ENCODE results near the gene ABHD5. TPM values are rescaled to one million over a fixed set of nuclear protein-coding genes. Genes with fewer than 3 reads are reported as not detected.
A peak's percentile ranks its signal among the peaks of the same experiment; 100 is the strongest.

Gene ABHD5
- polyA plus RNA-seq, 4 donors, result 21.4 to 23.5 (median 22.1) TPM

DNA sequence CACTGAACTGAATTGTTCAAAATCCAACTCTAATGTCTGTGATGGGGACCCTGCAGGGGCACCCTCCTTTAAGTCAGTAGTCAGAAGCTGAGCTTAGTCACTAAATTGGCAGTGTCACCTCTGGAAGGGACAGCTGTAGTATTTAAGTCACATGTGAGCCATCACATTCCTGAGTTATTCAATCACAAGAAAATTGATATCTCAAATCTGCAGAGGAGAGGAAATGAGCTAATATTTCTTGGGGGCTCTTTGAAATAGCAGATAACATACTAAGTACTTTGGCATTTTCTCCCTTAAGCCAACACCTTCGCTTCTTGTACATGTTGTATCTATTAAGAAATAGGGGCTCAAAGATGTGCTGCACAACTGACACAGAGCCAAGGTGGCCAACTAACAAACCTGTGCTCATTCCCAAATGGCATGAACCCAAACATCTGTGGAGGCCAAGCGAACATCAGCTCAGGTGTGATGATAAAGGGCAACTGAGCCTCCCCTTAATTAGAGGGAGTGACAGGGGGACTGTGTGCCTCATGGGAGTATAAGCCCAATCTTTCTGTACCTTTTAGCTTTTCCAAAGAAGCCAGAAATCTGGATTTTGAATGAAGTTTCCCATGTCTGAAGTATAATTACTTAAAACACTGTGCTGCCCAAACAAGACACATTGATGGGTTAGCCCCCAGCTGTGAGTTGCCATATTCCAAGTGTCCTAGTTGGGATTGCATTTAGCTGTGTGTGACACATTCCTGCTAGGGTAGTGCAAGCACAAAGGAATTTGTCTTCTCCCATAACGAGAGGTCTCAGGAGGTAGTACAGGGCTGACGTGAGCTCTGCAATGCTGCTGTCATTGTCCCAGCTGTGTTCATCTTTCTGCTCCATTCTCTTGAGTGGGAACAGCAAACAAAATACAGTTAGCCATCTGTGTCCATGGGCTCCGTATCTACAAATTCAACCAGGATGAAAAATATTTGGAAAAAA lies 63.3 kb downstream of the ABHD5 start:
- no peak for DNase-seq (ENCODE audit: low read depth in 4 of 4, low spot score in 3 of 4)

DNA sequence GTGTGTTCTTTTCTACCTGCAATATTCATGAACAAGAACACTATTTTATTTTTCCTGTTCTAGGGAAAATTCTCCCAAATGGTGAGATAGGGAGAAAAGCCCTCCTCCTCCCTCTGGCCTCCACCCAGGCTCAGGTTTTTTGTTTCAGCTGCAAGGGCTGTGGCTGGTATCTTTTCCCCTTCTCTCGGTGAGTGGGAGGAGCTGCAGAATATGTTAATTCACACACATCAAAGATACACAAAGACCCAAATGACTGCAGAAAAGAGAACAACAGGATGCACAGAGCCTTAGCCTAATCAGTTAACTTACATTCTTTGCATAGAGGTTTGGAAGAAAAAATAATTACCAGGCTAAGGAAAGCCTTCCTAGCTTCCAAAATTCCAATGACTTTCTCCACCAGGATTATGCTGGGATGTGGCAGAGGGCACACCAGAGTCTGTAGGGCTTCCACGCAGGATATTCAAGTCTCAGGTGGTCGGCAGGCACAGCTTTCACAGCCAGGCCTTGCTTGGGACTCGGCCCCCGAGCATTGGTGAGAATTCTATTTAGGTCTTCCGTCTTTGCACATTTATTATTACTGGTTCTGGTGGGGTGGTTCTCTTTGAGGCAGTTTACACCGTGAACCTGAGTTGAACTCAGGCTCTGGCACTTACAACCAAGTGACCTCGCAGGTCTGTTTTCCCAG lies 64.9 kb downstream of the ABHD5 start:
- no peak for DNase-seq (ENCODE audit: low read depth in 4 of 4, low spot score in 3 of 4)

DNA sequence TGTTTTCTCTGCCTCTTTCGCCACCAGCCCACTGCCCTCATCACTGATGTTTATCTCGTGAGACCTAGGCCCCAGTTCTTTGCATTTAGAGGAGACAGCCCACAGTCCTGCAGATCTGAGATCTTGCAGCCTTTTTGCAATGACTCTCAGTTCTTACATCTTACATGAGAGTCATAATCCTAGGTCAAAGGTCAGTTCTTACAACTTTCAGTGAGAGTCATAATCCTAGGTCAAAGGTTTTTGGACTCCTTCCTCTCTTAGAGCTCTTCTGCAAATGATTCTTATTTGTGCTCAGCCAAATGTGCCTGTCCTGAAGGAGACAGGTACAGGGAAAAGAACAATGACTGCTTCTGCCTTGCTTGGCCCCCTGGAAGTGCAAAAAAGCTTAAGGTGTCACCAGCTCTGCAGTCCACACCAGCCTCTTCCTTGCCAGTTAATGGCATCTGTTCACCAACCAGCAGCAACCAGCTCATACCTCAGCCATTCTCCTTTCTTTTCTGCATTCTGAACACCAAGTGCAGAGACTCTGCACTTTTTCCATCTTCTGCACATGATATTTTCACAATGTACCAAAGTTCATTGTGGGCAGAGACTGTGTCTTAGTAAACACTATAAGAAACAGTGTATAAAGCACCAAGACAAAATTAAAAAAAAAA lies 67.1 kb downstream of the ABHD5 start:
- DNase-seq (ENCODE audit: low read depth in 4 of 4, low spot score in 3 of 4), result no peak

DNA sequence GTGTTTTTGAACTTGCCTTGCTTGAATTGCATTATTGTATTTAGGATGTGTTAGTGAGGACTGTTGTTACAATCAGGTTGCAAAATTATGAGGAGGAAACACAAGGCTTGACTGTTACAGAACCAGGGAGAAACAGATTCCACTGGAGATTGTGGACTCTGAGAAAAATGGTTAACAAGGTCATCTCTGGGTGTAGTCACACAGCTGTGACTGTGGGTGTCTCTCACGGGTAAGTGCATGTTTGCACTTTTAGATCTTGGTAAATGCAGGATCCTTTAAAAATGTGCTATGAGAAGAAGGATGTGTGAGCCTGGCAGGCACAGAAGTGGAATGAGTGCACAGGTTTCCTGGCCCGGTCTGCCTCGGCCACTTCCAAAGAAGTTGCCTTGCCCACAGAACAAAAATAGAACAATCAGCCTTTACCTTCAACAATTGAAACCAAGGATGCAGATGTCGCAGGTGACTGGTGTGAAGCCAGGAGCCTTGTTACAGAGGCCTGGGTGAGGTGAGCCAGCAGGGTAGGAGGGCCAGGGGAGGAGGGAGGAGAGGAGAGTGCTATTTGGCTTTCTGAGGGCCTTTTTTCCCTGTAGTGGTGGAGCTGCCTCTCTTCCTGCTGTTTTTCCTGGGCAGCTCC lies 68.0 kb downstream of the ABHD5 start:
- DNase-seq (ENCODE audit: low read depth in 4 of 4, low spot score in 3 of 4), result no peak

DNA sequence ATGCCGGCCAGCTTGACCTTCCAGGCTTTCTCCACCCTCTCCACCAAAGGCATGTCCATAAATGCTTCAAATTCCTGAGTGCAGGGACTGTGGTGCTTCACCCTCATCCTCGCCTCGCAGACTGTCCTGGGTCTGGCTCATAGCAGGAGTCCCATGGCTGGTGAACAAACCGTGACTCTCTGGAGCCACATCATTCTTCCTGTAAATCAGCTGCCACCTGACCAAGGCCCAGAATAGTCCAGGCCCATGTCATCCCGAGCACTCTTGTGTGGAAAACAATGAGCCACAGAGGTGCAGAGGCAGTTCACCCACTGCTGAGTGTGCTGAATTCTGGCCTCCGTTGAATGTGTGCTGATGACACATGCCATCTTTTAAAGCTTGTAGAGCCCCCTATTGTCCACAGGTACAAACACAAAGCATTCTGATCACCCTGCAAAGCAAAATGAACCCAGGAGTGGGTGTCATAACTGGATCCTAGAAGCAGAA lies 68.6 kb downstream of the ABHD5 start:
- DNase-seq (ENCODE audit: low read depth in 4 of 4, low spot score in 3 of 4), result no peak

DNA sequence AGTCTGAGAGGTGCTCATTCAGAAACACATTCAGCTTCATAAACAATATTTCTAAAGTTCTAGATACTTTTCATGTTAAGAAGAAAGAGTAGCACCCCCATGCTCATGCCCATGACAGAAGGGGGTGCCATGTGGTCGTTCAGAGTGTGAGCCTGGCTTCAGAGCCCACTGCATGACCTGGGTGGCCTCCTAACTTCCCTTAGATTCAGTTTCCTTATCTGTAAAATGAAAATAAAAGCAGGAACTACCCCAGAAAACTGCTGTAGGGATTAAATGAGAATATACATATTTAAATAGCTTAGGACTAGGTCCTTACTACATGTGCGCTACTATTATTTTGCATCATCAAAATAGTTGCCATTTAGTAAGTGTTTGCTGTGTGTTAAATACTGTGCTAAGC lies 69.2 kb downstream of the ABHD5 start:
- no peak for DNase-seq (ENCODE audit: low read depth in 4 of 4, low spot score in 3 of 4)

DNA sequence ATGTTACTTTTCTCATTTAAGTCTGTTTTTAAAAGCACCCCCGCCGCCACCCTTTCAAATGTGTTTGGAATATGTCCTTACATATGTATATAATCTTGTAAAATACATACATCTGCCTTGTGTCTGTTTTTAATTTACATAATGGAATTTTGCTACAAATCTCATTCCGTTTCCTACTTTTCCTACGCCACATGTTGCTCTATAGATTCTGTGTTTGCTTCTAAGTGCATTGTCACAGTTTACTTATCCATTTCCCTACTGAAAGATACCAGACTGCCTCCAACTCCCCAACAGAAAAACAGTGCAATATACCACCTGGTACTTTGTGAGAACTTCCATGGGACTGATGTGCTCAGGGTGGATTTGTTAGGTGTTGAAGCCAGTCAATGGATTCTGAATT lies 70.2 kb downstream of the ABHD5 start:
- DNase-seq (ENCODE audit: low read depth in 4 of 4, low spot score in 3 of 4), result no peak

DNA sequence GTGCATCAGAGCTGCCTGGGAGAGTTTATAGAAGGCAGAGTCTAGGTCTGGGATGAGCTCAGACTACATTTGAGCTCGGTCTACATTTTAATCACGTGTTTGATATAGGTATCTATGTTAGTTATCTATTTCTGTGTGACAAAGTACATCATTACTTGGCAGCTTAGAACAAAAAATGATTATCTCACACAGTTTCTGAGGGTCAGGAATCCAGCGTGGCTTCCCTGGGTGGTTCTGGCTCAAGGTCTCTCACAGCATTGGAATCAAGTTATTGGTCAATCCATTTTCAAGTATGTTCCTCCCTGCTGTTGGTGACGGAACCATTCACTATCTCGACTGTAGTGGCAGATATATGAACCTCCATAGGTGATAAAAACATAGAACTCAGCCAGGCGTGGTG lies 71.7 kb downstream of the ABHD5 start:
- no peak for DNase-seq (ENCODE audit: low read depth in 4 of 4, low spot score in 3 of 4)

DNA sequence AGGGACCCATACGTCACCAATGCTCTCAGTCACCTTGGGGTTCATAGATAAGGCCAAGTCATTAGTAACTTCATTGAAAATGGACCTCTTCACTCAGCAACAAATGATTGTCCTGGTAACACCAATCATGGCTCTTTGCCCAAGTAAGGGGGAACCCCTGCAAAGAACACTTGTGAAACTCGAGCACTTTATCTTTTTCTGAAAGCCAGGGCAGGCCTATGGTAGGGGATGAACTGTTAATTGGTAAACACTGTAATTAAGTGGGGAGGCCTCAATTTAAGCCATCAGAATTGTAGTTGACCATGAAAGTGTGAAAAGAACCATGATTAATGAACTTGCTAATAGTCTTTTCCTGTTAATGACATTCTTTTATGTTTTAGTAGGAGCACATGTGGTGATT lies 73.3 kb downstream of the ABHD5 start:
- no peak for DNase-seq (ENCODE audit: low read depth in 4 of 4, low spot score in 3 of 4)

DNA sequence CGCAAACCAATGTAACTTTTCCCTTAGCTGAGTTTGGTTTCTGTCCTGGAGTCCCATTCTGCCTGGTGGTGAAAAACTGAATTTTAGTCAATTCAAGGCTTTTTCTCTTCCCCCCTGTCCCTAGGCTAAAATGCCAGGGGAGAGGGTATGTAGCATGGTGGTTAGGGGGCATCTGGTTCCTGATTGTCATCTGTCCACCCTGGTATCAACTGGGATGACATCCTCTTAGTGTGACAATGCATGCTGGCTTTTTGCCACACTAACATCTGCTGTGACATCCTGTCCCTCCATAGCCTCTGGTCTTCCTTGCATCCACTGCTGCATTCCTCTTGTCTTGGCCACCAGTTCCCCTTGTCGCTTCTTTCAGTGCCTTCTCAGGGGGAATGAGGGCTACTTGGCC lies 73.7 kb downstream of the ABHD5 start:
- no peak for DNase-seq (ENCODE audit: low read depth in 4 of 4, low spot score in 3 of 4)

DNA sequence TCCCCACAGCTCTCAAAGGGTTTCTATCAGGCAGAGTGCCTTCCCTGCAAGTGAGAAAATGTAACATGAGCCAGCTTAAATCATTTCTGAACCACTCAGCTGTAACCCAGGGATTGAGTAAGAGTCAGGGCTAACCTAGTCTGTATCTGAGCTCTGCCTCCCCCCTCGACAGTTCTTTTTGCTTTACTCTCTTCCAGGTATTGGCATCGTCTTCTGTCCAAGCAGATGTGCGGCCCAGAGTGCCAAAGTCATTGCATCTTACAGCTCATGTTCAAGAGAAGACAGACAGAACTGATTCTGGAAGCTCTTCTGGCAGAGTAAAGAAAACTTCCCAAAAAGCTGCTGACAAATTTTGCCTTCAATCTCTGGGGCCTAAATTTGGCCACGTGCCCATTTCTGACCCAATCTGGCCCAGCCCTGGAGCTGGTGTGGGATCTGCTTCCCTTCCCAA lies 74.8 kb downstream of the ABHD5 start:
- no peak for DNase-seq (ENCODE audit: low read depth in 4 of 4, low spot score in 3 of 4)

DNA sequence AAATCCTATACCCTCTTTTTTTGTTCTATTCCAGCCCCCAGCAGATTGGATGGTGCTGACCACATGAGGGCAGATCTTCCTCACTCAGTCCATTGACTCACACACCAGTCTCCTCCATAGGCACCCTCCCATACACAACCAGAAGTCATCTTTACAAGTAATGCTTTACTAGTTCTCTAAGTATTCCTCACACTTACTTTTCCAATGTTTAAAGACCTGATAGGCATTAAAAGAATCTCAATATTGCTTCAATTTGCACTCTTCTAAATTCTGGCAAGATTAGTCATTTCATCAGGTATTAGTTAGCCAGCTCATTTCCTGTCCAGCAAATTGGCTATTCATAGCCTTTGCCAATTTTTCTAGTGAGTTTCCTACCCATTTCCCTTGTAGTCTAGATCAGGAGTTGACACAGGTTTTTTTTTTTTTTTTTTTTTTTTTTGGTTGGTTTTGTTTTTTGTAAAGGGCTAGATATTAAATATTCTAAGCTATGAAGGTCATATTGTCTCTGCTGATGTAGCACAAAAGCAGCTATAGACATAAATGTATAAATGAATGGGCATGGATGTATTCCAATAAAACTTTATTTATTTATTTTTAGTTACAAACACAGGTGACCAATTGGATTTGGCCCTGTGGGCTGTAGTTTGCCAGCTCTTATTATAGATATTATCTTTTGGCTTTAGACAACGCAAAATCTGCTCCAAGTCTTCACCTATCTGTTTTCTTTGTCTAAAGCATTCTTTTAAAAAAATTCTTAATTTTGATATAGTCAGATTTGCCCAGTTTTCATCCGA lies 76.1 kb downstream of the ABHD5 start:
- no peak for DNase-seq (ENCODE audit: low read depth in 4 of 4, low spot score in 3 of 4)

DNA sequence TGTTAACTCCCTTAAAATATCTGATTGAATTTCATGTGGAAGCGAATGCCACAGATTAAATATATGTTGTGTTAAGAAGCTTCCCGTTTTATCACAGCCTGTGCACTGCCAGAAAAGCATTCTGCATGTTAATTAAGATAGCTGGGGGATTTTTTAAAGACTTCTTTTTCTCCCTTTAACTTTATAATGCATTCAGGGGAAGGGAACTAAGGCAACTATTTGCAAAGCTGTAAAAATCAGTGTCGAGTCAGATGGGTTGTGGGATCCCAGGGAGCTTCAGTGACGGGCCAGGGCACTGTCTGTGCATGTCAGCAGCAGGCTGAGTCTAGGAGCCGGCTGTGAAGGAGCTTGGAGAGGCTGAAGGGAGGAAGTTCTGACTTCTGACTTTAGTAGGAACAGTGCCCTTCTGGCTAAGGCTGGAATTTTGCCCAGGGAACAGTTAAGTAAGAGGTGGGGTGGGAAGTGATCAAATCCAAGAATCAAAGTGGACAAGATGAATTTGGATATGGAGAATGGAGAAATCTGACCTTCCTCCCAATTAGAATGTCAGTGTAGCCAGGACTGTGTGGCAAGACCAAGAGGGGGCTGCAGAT lies 77.7 kb downstream of the ABHD5 start:
- DNase-seq (ENCODE audit: low read depth in 4 of 4, low spot score in 3 of 4), result no peak

DNA sequence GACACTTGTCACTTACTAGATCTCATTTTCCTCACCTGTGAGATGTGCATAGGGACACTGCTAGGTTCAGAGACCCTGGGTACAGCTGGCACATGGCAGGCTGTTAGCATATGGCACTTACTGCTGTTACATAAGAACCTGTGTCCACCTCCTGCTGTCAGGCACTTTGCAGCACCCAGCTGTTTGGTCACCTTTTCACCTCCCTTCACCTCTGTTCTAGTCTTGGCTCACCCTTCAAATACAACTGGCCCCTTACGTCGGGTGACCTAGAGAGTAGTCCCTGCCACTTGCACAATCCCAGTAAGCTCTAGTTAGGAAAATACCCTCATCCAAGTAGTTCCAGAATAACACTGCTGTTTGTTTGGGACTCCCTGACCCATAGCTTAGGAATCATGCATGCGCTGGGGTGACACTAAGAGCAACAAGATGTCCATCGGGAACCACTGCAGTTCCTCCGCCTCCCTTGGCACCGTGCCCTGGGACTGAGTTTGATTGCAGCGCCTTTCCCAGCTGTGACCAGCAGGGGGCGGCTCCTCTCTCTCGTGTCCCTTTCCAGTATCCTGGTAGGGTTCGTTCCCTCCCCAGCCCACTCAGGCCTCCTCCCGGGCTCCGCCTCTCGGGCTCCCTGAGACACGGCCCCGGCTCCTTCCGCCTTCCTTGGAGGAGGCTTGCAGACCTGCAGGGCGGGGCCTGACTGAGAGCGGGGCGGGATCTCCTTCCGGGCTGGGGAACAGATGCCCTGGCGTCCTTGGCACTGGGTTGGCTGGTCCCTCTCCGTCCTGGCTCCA lies 78.6 kb downstream of the ABHD5 start:
- DNase-seq (ENCODE audit: low read depth in 4 of 4, low spot score in 3 of 4), result peak; percentile 77 to 86 (median 82)

DNA sequence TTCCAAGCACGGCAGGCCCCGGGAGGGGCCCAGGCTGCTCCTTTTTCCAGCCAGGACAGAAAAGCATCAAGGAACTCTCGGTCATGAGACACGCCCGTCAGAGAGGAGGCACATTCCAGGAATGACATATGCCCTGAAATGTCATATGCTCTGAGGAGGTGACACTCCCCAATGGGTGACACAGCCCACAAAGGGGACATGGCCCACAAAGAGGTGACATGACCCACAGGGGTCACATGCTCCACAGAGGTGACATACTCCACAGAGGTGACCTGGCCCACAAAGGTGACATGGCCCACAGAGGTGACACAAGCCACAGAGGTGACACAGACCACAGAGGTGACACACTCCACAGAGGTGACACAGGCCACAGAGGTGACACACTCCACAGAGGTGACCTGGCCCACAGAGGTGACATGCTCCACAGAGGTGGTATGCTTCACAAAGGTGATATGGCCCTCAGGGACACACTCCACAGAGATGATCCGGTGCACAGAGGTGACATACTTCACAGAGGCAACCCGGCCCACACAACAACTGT lies 79.2 kb downstream of the ABHD5 start:
- no peak for DNase-seq (ENCODE audit: low read depth in 4 of 4, low spot score in 3 of 4)

DNA sequence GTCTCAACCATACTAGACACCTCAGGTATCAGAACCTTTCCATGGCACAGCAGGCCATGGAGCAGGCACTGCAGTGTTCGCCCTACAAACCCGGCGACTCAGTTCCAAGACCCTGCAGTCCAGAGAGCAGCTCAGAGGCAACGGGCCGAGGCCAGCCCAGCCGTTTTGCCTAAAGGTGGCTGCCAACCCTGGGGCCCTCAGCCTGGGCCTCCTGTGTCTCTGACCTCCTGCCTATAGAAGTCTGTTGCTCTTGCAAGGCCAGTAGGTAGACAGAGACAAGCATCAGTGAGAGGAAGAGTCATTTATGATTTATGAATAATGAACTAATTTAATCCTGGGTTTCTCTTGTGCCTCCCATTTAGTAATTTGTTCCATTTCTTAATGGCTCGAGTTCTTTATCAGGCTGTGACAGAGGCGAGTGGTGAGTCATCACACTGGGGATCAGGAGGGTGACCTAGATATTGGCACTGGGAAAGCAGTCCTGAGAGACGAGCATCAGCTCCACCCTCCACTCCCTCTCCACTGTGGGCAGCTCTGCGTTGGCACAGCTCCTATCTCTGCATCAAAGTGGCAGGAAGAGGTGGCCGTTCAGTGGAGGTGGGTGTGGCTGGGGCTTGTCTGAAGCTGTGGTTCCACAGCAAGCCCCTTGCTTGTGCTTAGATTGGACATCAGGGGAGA lies 79.8 kb downstream of the ABHD5 start:
- DNase-seq (ENCODE audit: low read depth in 4 of 4, low spot score in 3 of 4), result no peak

DNA sequence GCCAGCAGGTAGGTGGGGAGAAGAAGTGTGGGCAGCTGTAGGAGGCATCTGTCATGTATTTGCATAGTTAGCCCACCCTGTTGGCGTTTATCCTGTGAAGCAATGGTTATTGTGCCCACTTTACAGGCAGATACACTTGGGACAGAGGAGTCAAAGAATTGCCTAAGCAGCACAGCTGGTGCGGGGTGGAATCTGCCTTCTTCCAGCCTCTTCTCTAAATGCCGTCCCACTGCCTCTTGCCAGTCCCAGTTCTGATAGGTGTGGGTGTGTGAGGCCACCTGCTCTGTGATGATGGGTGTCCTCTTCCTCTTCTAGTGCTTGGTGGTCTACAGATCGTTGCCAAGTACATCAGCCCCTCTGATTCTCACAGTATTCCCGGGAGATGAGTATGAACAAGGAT lies 80.9 kb downstream of the ABHD5 start:
- no peak for DNase-seq (ENCODE audit: low read depth in 4 of 4, low spot score in 3 of 4)

Data from left renal pelvis (tissue), 4 donors.